Natural killer cell (primary cell): ENCODE data around the gene EMC1. TPM values are rescaled to one million over a fixed set of nuclear protein-coding genes. Genes with fewer than 3 reads are reported as not detected.
"Not testable (repeated sequence)": the region's sequence is repeated elsewhere in the genome, so short reads cannot be mapped to it uniquely, and the experiment has no call there.

ENCODE experiments used
- ATAC-seq, 3 donors: fragments of 150-1000 bp in 2 of 3; fragments of 200-7000 bp in 1 of 3; cut with Tn5 transposase; 1 replicate in 1 of 3; 2 replicates in 2 of 3; pipeline ENCODE4 v1.10.0; 2021; ENCODE audit warnings: mild to moderate bottlenecking in 2 of 3, moderate library complexity in 2 of 3
- DNase-seq, 2 donors: peaks; one replicate each; pipeline versions ENCODE4 v3.0.0 to v3.0.0-alpha.2; 2013 to 2021; ENCODE audit warnings: mixed read lengths in 1 of 2
- H3K27ac ChIP-seq: one replicate; pipeline ENCODE4 v1.5.1; 2013; ENCODE audit warnings: mild to moderate bottlenecking, low read length
- H3K27me3 ChIP-seq: one replicate; pipeline ENCODE4 v1.6.1; 2013; ENCODE audit warnings: low read length; ENCODE audit not compliant: control insufficient read depth, insufficient read depth
- H3K36me3 ChIP-seq: one replicate; pipeline ENCODE4 v1.6.1; 2013; ENCODE audit warnings: low read length; ENCODE audit not compliant: control insufficient read depth, insufficient read depth
- H3K4me1 ChIP-seq: one replicate; pipeline ENCODE4 v1.6.1; 2013; ENCODE audit warnings: low read length; ENCODE audit not compliant: control insufficient read depth, insufficient read depth
- H3K4me3 ChIP-seq: one replicate; pipeline ENCODE4 v1.5.1; 2013; ENCODE audit warnings: low read length
- H3K9me3 ChIP-seq: one replicate; pipeline ENCODE4 v1.6.1; 2013; ENCODE audit warnings: low read length; ENCODE audit not compliant: control insufficient read depth, insufficient read depth
- H3K27ac Mint-ChIP-seq, 2 donors: one replicate each; pipeline ENCODE4 v1.8.0; 2022; ENCODE audit warnings: mild to moderate bottlenecking in 2 of 2, mixed read lengths in 2 of 2, moderate library complexity in 1 of 2
- H3K27me3 Mint-ChIP-seq, 2 donors: one replicate each; pipeline ENCODE4 v1.8.0; 2022; ENCODE audit warnings: low read depth in 2 of 2, mixed read lengths in 2 of 2
- H3K36me3 Mint-ChIP-seq: one replicate; pipeline ENCODE4 v1.8.0; 2022; ENCODE audit warnings: mixed read lengths
- H3K4me1 Mint-ChIP-seq, 2 donors: one replicate each; pipeline ENCODE4 v1.8.0; 2022; ENCODE audit warnings: mixed read lengths in 2 of 2
- H3K4me3 Mint-ChIP-seq: one replicate; pipeline ENCODE4 v1.8.0; 2022; ENCODE audit warnings: mild to moderate bottlenecking, moderate library complexity, mixed read lengths
- H3K9me3 Mint-ChIP-seq, 2 donors: one replicate each; pipeline ENCODE4 v1.8.0; 2022; ENCODE audit warnings: mixed read lengths in 2 of 2
- WGBS: methylation state at CpG from one replicate; pipeline ENCODE4 v1.1.7; 2013; ENCODE audit warnings: missing lambda C conversion rate; ENCODE audit not compliant: insufficient coverage; 5-methylcytosine and 5-hydroxymethylcytosine counted together
- intact Hi-C: fragments of 100-400 bp; cut with micrococcal nuclease; formaldehyde crosslinking; loops from one replicate; pipeline ENCODE4 v1.14.2; 2022
- total RNA-seq, 4 donors: library from RNA; stranded (reverse); fragments of 120-200 nt in 1 of 4; gene quantifications; one replicate each; pipeline versions ENCODE4 v1.2.3 to v1.2.4, GENCODE V29; 2013 to 2022
- TF ChIP-seq, protein P1 (sequence below): fragments of 200-600 bp; IDR thresholded peaks from one replicate; pipeline ENCODE4 v1.8.0; 2022; ENCODE audit warnings: antibody characterized with exemption

Gene EMC1
- total RNA-seq, 3 donors from 2014 or later (not counting 1 experiment from before 2014, with no cell fraction given) = 30.7 to 36.0 (median 33.5) TPM

DNA sequence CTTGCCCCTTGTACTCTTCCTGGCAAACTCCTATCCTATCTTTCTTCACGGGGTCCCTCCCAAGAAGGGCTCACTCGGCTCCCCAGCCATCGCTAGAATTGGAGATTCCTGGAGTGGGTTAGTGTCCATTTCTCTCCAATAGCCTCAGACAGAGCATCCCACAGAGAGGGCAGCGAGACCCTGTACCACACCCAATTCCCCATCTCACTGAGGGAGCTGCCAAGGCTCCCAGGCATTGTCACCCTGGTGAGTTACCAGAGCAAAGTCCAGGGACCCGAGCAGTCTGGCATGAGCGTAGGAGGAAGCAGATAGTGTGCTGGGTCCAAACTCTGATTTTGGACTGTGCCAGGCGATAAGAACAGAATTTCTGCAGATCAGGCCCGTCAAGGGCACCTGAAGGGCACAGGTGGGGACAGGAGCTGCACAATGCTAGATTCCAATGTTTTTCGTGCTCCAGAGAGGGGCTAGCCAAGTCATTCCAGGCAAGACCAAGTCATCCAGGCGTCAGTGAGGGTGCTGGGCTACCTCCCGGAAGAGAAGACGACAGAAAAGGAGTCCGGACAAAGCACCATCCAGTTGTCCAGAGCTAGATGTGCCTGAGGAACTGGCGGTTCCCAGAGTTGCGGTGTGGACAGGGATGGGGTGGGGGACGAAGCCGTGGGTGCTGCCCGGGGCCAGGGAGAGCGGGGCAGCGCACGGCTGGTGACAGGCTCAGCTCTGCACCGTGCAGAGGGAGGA lies 22.0 kb upstream of the EMC1 start:
- H3K9me3 Mint-ChIP-seq = no peaks in the 10 kb centered on the region
- DNase-seq (no peak), ATAC-seq (no peak)
- H3K27me3 ChIP-seq = peaks cover 4% of the 10 kb centered on the region
- WGBS = 94% methylated on average over 22 of the region's 22 CpGs
- peaks cover 10 to 21% of the 10 kb centered on the region in 2 donors for H3K27me3 Mint-ChIP-seq
- no peak overlapping the region for H3K27ac ChIP-seq
- intact Hi-C loops = no loop called here
- no peaks in the 10 kb centered on the region for H3K36me3 Mint-ChIP-seq
- no peaks in the 10 kb centered on the region for H3K4me1 ChIP-seq
- H3K36me3 ChIP-seq = no peaks in the 10 kb centered on the region
- no peak overlapping the region for H3K27ac Mint-ChIP-seq
- H3K4me3 Mint-ChIP-seq = no peak overlapping the region
- peaks cover 3% of the 10 kb centered on the region for H3K9me3 ChIP-seq
- TF ChIP-seq, protein P1, sequence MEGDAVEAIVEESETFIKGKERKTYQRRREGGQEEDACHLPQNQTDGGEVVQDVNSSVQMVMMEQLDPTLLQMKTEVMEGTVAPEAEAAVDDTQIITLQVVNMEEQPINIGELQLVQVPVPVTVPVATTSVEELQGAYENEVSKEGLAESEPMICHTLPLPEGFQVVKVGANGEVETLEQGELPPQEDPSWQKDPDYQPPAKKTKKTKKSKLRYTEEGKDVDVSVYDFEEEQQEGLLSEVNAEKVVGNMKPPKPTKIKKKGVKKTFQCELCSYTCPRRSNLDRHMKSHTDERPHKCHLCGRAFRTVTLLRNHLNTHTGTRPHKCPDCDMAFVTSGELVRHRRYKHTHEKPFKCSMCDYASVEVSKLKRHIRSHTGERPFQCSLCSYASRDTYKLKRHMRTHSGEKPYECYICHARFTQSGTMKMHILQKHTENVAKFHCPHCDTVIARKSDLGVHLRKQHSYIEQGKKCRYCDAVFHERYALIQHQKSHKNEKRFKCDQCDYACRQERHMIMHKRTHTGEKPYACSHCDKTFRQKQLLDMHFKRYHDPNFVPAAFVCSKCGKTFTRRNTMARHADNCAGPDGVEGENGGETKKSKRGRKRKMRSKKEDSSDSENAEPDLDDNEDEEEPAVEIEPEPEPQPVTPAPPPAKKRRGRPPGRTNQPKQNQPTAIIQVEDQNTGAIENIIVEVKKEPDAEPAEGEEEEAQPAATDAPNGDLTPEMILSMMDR = no peak
- peaks cover 0 to 5% of the 10 kb centered on the region in 2 donors for H3K4me1 Mint-ChIP-seq
- no peak overlapping the region for H3K4me3 ChIP-seq

DNA sequence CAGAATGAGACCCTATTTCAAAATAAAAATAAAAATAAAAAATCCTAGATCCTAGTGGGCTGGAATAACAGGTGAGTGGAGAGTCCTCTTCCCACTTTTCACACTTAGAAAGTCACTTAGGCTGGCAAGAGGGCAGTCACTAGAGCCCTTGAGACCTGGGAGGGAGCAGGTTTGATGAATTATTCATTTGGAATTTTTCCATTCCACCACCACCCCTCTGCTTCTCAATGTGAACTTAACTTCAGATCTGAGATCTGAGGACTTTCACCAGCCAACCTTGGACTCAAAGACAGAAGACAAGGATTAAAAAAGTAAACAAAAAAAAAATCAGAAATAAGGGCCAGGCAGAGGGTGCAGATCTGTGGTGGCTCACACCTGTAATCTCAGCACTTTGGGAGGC lies 20.7 kb upstream of the EMC1 start:
- ATAC-seq = no peak

DNA sequence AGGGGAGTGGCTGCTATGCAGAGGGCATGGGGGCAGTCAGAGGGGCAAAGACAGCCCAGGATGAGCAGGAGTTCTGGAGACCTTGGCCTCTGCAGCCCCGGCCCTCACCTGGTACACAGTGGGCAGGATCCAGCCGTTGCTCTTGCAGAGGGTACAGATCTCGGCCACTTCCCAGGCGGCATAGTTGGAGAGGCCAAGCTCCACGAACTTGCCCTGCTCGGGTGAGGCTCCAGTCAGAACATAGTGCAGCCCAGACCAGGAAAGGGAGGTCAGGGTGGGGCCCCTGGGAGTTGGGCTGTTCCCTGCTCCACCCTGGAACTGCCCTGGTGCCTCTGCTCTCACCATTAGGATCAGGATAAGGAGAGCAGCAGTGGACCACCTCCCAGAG lies 19.0 kb upstream of the EMC1 start:
- H3K27ac Mint-ChIP-seq, H3K9me3 ChIP-seq, H3K4me3 Mint-ChIP-seq, H3K4me1 Mint-ChIP-seq, DNase-seq, intact Hi-C loops, ATAC-seq, H3K4me3 ChIP-seq, H3K36me3 ChIP-seq, H3K4me1 ChIP-seq, H3K27me3 ChIP-seq, H3K27ac ChIP-seq, H3K36me3 Mint-ChIP-seq, H3K9me3 Mint-ChIP-seq: not testable (repeated sequence)
- H3K27me3 Mint-ChIP-seq = peaks cover 10 to 21% of the 10 kb centered on the region in 2 donors
- WGBS = 92% methylated on average over 6 of the region's 6 CpGs

More for the DNA sequence above, 20.7 kb upstream of the EMC1 start:
- Histone ChIP-seq H3K9me3 (peaks cover 3% of the 10 kb centered on the region), H3K4me1 (no peaks in the 10 kb centered on the region), H3K27ac (no peak overlapping the region), H3K27me3 (peaks cover 4% of the 10 kb centered on the region), H3K4me3 (no peak overlapping the region), H3K36me3 (no peaks in the 10 kb centered on the region)
- Mint-ChIP-seq H3K4me3 (no peak overlapping the region), H3K9me3 (no peaks in the 10 kb centered on the region), H3K27ac (no peak overlapping the region), H3K36me3 (no peaks in the 10 kb centered on the region), H3K27me3 (peaks cover 10 to 21% of the 10 kb centered on the region in 2 donors), H3K4me1 (peaks cover 0 to 5% of the 10 kb centered on the region in 2 donors)
- DNase-seq = no peak
- intact Hi-C loops = loop anchor here (1.0 kb wide), 1 partner anchor 17 kb away; no protein-coding TSS in a partner anchor
- TF ChIP-seq, protein P1 = no peak

DNA sequence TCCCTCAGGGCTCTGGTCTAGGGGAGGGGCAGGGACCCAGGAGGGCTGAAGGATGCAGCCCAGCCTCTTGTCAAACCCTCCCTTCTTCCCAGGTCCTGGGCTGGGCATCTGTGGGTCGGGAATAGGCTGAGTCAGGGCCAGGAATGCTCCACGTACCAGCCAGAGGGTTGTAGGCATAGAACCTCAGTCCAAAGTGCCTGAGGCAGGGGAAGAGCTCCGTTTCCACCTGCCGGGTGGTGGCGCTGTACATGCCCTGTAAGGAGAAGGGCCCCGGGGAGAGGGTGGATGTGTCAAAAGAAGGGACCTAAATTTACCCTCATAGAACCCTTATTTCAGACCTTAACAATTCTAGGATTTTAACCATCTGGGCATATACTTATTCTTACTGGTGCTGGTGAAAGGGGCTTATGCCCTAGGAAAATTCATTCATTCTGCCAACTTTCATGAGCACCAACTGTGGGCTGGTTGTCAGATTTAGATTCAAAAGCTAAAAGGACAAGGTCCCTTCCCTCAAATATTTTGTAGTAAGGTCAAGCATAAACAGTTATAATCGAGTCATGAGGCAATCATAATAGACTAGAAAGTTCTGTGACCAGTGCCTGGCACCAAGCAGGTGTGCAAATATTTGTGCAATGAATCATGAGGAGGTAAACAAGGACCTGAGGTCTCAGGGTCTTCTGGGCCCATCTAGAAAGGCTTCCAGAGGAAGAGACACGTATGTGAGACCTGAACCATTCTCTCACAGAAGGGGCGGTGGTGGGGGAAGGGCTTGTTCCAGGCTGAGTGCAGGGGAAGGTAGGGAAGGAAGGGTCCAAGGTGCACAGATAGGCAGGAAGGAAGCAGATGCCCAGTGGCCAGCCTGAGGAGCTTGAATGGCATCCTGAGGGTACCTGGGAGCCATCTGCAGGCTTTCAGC lies 18.4 kb upstream of the EMC1 start:
- H3K4me1 ChIP-seq, H3K27ac ChIP-seq, H3K9me3 ChIP-seq, H3K27me3 ChIP-seq, H3K36me3 ChIP-seq, H3K9me3 Mint-ChIP-seq, intact Hi-C loops, H3K4me3 Mint-ChIP-seq, H3K36me3 Mint-ChIP-seq, DNase-seq, H3K4me1 Mint-ChIP-seq, ATAC-seq, H3K27ac Mint-ChIP-seq, H3K4me3 ChIP-seq: not testable (repeated sequence)
- peaks cover 9 to 19% of the 10 kb centered on the region in 2 donors for H3K27me3 Mint-ChIP-seq
- 80% methylated on average over 7 of the region's 9 CpGs for WGBS
